HEK293T (cell line): ENCODE data around the gene SNAP23.

ENCODE experiments used
- BHLHE40 ChIP-seq: fragments of 450-650 bp; IDR thresholded peaks from 2 replicates; pipeline ENCODE4 v1.6.1; 2016; ENCODE audit warnings: mild to moderate bottlenecking, moderate library complexity, borderline replicate concordance
- FOXM1 ChIP-seq: fragments of 450-650 bp; IDR thresholded peaks from 2 replicates; pipeline ENCODE4 v1.6.1; 2017; ENCODE audit warnings: mild to moderate bottlenecking, borderline replicate concordance
- HDGF ChIP-seq: fragments of 450-650 bp; IDR thresholded peaks from 2 replicates; pipeline ENCODE4 v1.6.1; 2017; ENCODE audit warnings: antibody characterized with exemption, borderline replicate concordance

DNA sequence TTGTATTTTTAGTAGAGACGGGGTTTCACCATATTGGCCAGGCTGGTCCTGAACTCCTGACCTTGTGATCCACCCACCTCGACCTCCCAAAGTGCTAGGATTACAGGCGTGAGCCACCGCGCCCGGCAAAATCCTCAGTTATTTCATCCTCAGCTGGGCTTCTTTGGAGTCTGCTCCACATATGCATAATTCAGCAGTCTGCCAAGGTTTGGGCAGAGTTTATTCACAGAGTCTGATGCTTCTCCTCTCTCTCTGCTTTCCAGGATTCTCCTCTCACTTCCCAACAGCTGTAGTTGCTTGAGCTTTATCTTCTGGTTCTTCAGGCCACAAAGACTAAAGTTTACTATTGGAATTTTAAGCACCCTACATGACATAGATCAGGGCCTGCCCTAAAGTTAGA, 12.7 kb upstream of the SNAP23 start:
- TF ChIP-seq BHLHE40 (no peak), HDGF (no peak), FOXM1 (no peak)
